CD4-positive, alpha-beta T cell treated with Interleukin-10 for 1 hour (primary cell): Measurements from ENCODE around the gene CASTOR1.

ENCODE experiments used
- DNase-seq: peaks from one replicate; pipeline ENCODE4 v3.0.0-alpha.2; 2020

The CASTOR1 gene

DNA sequence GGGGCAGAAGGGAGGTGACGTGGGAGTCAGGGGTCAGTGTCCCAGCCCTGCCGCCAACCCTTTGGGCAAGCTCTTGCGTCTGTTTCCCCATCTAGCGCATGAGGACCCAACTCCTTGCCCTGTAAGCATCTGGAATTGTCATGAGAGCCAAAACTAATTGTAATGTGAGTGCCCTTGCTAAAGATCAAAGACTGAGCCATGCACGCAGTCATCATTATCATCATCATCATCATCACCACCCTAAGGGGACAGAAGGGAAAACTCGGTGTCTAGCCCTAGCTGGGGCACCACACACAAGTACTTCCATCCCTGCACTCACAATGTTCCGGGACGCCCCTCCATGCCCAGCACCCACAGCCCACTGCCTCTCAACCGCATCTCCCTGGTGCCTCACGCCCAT, 45.2 kb downstream of the CASTOR1 start:
- no peak for DNase-seq

DNA sequence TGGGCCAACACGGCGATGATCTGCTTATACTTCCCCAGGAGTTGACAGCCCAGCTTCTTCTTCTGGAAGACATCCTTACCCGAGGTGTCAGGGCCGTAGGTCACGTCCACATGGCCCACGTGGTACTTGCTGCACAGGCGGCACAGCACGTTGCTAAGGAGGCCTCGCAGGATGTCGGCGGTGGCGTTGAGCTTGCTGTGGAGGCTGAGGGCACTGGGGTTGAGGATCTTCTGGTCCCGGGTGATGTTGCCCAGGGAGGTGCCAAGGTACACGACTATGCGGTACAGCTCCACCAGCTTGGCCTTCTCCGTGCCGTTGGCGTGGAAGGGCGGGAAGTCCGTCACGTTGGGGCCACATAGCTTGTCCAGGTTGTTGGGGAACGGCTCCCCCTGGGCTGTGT, 45.6 kb downstream of the CASTOR1 start:
- no peak for DNase-seq

DNA sequence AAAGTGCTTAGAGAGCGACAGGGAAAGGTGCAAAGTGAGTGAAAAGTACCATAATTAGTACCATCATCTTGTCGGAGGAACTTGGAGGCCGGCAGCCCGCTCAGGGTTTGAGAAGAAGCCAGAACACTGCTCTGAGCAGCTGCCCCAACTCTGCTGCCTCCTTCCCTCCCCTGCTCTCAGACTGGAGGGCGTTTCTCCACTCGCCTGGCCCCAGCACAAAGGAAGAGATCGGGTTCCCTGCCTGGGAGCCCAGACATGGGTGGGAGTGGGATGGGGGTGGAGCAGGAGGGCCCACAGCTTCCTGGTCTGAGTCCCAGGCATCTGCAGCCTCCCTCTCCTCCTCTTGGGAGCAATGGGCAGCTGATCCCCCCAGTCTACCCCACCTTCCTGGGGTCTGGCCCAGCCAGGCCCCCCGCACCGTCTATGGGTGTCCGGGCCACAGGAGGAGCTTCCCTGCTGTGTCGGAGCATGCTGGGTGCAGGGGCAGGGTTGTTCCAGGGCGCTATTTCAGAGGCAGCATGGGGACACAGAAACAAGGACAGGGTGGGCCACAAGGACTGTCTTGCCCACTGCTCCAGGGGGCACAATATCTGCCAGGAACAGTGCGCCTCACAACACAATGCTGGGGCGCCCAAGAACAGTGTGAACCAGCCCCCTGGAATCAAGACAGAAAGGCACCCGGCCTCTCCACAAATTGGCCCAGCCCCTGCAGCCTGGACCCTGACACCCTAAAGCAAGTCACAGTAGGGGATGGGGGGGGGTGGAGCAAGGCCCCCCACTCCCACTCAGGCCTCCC, 47.5 kb downstream of the CASTOR1 start:
- DNase-seq, result no peak

DNA sequence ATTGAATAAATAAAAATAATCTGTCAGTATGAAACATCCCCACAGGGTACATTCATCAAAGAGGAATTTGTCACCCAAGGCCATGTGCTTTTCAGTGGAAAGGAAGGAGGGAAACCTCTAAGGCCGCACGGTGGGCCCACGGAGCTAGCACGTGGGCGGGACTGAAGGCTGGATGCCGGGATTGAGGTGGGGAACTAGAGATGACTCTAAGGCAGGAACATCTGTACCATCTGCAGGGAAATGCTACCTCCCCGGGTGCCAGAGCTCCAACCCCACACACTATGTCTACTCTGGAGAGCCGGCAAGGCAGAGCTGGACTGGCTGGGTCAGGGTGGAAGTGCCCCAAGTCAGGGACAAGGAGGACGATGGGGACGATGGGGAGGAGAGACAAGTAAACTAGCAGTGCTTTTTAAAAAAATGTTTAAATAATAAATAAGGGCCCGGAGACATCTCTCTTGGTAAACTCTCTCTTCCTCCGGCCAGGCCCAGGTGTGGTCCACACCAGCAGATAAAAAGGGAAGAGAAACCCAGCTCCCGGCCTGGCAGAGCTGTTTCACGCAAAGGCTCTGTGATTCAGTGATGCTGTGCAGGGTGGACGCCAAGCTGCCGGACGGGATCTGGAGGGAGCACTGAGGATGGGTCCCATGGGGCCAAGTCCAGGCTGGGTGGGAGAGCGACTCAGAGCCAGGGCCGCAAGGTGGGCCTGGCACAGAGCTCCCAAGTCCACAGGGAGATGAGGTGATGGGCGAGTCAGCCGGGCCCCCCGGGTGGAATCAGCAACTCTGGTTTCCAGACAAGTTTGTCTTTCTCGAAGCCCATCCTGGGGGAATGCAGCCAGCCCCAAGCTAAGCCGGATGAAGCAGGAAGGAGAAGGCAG, 48.5 kb downstream of the CASTOR1 start:
- DNase-seq, result no peak

DNA sequence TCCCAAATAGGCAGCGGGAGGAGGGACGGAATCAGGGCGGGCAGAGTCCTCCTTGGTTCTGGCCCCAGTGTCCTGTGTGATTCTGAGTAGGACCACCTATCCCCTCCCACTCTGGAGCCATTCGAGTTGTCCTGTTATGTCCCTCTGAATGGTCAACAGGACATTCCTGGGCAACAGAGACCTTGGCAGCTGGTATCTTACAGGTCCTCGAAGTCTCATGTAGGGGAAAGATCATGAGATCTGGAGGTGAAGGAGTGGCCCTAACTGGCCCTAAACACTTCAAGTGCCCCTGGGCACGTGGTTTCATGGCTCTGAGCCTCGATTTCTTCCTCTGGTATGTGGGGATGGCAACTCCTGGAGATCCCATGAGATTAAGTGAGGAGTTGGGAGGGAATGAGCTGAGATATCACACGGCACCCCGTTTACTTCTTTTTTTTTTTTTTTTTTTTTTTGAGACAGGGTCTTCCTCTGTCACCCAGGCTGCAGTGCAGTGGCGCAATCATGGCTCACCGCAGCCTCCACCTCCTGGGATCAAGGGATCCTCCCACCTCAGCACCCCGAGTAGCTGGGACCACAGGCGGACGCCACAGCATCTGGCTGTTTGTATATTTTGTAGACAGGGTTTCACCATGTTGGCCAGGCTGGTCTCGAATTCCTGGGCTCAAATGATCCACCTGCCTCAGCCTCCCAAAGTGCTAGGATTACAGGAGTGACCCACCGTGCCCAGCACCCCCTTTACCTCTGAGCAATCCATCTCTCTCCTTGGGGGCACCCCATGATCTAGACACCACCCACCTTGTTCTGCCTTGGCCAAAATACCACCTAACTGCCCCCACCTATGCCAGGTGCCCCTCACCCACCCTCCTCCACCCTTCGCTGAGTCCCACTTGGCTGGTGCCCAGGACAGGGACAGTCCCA, 49.6 kb downstream of the CASTOR1 start:
- no peak for DNase-seq

DNA sequence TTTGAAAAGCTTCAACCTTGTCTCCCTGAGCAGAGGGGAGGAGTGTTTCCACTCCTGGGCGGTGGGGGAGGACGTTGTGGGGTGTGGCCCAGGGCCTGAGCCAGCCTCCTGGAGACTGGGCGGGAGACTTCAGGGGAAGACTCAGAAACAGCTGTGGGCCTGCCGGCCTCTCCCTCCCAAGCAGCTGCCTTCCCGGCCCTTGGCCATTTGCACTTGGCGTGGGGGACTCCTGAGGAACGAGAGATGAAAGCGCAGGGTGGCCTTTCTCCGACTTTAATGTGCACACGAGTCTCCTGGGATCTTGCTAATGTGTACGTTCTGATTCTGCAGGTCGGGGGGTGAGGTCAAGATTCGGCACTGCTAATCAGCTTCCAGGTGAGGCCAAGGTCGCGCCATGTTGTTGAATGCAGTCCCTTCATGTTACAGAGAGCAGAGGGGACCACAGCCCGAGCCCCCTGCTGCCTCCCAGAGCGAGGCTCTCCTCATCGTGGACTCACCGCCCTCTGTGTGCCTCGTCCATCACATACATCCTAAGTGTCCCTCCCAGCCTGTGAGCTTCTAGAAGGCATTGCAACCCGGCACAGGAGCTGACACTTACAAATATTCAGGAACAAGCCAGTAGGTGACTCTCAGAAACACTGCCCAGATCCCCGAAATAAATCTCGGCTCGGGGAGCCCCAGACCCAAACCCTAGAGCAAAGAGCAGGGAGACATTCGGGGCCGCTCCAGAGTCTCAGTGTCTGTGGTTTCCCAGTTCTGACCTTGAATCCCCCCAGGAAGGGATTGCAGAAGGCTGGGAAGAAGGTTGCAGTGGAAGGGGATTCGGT, 50.4 kb downstream of the CASTOR1 start:
- no peak for DNase-seq

DNA sequence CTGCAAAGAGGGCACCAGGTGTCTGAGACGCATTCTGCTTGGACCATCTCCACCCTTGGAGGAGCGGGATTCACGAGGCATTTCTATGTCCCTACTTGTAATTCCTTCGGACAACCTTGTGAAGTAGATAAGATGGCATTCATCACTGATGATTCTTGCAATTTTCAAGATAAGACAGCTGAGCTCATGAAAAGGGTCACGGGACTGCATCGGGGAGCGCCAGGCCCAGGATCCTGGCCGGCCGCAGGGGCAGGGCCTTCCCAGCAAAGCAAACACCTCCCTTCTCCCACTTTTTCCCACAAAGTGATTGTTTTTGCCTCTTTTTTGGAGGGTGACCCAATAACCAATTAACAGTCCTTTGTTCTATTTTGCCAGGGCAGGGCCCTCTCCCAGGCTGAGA, 51.2 kb downstream of the CASTOR1 start:
- no peak for DNase-seq

DNA sequence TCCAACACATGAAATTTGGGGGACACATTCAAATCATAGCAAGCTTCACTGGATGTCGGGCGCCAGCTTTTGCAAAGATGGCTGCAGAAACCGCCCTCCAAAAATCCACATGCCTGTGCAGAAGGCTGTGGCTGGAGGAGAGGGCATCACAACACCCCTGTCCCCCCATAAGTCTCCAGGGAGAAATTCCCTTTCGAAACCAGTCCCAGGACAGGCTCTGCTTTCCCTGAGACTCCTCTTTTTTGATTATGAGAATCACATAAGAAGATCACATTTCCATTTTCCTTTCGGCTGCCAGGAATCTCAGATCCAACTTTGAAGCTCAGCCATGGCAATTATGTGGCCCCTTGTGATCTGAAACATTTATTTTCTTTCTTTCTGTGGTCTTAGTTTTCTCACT, 52.4 kb downstream of the CASTOR1 start:
- no peak for DNase-seq

DNA sequence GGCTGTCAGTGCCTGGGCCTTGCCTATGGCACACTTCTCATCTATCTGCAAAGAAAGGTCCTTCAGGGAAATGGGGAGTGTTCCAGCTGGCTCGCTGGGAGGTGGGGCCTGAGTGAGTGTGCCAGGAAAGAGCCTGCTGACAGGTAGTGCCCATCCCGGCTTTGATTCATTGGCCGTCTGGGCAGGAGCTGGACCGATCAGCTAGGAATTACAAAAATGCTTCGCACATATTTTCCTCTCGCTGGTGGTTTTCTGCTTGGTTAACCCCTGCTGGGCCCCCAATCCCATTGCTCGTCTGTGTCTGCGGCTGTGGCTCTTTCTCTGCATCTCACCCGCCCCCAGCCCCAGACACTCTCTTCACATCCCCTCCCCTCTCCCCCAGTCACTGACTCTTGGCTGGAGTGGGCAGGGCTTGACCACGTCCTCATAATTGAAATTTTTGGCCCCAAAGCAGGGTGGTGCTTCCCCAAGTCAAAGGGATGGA, 53.6 kb downstream of the CASTOR1 start:
- no peak for DNase-seq
